ENCODE measurements around the gene EHHADH.

The EHHADH gene

DNA sequence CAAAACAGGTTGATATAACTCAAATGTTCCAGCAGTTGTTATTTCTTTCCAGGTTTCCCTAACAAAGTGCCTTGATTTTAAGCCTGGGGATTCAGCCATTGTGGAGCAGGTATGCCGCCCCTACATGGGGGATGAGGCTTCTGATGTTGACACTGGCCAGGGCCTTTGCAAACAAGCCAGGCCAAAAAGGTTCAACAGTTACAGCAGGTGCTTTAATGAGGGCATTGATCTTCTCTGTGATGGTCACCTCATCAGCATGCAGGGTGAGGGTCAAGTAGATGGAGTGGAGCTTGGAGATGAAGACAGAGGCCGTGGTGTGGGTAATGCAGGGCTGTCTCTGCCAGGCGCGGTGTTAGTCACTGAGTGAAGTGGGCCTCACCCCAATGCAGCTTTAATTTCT lies 22.6 kb upstream of the EHHADH start:
- no peak overlapping the region for H3K9ac ChIP-seq (ENCODE audit: low read length in 5 of 5)
- H3K27me3 ChIP-seq (ENCODE audit: control insufficient read depth in 5 of 5, insufficient read depth in 4 of 5, low read length in 5 of 5): peaks cover 0 to 10% (median 4%) of the 10 kb centered on the region in 5 donors
- H3K36me3 ChIP-seq (ENCODE audit: control insufficient read depth in 5 of 5, insufficient read depth in 5 of 5, low read length in 5 of 5): no peaks in the 10 kb centered on the region
- no peak overlapping the region for H3K4me3 ChIP-seq (ENCODE audit: low read depth in 1 of 5, low read length in 5 of 5)
- H3K4me1 ChIP-seq (ENCODE audit: control insufficient read depth in 5 of 5, insufficient read depth in 5 of 5, low read length in 5 of 5): peaks cover 0 to 2% (median 0%) of the 10 kb centered on the region in 5 donors
- H3K27ac ChIP-seq (ENCODE audit: low read depth, low read length): no peak overlapping the region
- peaks cover 0 to 4% (median 0%) of the 10 kb centered on the region in 5 donors for H3K9me3 ChIP-seq (ENCODE audit: control insufficient read depth in 5 of 5, low read length in 5 of 5)

DNA sequence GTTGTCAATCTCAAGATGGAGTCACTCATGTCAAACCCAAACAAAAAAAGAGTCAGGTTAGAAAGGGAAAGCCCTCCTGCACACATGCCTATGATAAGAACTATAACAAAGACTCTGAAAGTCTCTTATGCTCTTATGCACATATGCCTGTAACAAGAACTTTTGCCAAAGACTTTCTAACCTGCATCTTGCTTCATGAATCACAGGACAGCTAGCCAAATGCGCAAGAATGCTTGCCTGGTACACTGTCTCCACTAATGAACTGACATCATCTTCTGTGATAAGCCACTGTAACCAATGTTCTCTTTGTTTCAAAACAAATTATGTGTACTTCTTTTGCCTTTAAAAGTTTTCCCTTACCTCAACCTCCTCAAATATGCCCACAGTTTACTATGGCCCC lies 18.2 kb upstream of the EHHADH start:
- Histone ChIP-seq H3K9ac (ENCODE audit: low read length in 5 of 5) (no peak overlapping the region), H3K27me3 (ENCODE audit: control insufficient read depth in 5 of 5, insufficient read depth in 4 of 5, low read length in 5 of 5) (peaks cover 4 to 15% (median 8%) of the 10 kb centered on the region in 5 donors), H3K36me3 (ENCODE audit: control insufficient read depth in 5 of 5, insufficient read depth in 5 of 5, low read length in 5 of 5) (no peaks in the 10 kb centered on the region), H3K27ac (ENCODE audit: low read depth, low read length) (no peak overlapping the region), H3K4me1 (ENCODE audit: control insufficient read depth in 5 of 5, insufficient read depth in 5 of 5, low read length in 5 of 5) (no peaks in the 10 kb centered on the region), H3K9me3 (ENCODE audit: control insufficient read depth in 5 of 5, low read length in 5 of 5) (no peaks in the 10 kb centered on the region), H3K4me3 (ENCODE audit: low read depth in 1 of 5, low read length in 5 of 5) (no peak overlapping the region)

- H3K36me3 ChIP-seq (ENCODE audit: control insufficient read depth in 5 of 5, insufficient read depth in 5 of 5, low read length in 5 of 5): no peaks in the 10 kb centered on the region
- no peak overlapping the region for H3K9ac ChIP-seq (ENCODE audit: low read length in 5 of 5)
- H3K4me3 ChIP-seq (ENCODE audit: low read depth in 1 of 5, low read length in 5 of 5): no peak overlapping the region
- H3K27ac ChIP-seq (ENCODE audit: low read depth, low read length): no peak overlapping the region
- H3K4me1 ChIP-seq (ENCODE audit: control insufficient read depth in 5 of 5, insufficient read depth in 5 of 5, low read length in 5 of 5): no peaks in the 10 kb centered on the region
- H3K9me3 ChIP-seq (ENCODE audit: control insufficient read depth in 5 of 5, low read length in 5 of 5): no peaks in the 10 kb centered on the region
- H3K27me3 ChIP-seq (ENCODE audit: control insufficient read depth in 5 of 5, insufficient read depth in 4 of 5, low read length in 5 of 5): peaks cover 0 to 15% (median 8%) of the 10 kb centered on the region in 5 donors
These were observed 17.1 kb upstream of the EHHADH start for GRCh38 chr3:185270956-185271332.

GRCh38 chr3:185270262-185270955 lies 16.6 kb upstream of the EHHADH start:
- Histone ChIP-seq H3K4me3 (ENCODE audit: low read depth in 1 of 5, low read length in 5 of 5) (no peak overlapping the region), H3K27me3 (ENCODE audit: control insufficient read depth in 5 of 5, insufficient read depth in 4 of 5, low read length in 5 of 5) (peaks cover 0 to 15% (median 8%) of the 10 kb centered on the region in 5 donors), H3K27ac (ENCODE audit: low read depth, low read length) (no peak overlapping the region), H3K9ac (ENCODE audit: low read length in 5 of 5) (no peak overlapping the region), H3K9me3 (ENCODE audit: control insufficient read depth in 5 of 5, low read length in 5 of 5) (no peaks in the 10 kb centered on the region), H3K36me3 (ENCODE audit: control insufficient read depth in 5 of 5, insufficient read depth in 5 of 5, low read length in 5 of 5) (no peaks in the 10 kb centered on the region), H3K4me1 (ENCODE audit: control insufficient read depth in 5 of 5, insufficient read depth in 5 of 5, low read length in 5 of 5) (no peaks in the 10 kb centered on the region)

DNA sequence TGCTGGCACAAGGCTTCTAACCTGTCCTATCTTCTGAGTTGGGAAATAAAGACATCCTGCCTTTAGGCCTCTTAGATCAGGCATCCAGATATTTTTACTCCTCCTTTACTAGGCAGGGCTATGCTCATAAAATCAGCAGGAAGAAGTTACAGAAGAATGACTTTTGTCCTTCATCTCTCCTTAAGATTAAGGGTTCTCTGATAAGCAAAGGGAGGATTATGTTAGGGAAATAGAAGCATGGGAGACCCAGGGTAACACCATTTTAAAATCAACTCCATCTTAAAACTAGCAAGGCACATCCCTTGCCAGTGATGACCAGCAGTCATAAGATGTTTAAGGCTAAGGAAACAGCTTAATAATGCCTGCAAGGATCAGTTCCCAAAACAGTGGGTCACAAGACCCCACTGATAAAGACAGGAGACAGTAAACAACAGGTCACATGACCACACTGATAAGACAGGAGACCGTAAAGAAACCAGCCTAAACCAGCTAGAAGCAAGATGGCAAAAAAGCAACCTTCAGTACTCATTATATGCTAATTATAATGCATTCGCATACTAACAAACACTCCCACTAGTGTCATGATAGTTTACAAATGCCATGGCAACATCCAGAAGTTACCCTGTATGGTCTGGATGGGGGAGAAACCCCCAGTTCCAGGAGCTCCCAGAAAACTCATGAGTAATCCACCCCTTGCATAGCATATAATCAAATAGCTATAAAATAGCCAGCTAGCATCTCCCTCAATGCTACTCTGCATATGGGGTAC lies 14.5 kb upstream of the EHHADH start:
- Histone ChIP-seq H3K4me1 (ENCODE audit: control insufficient read depth in 5 of 5, insufficient read depth in 5 of 5, low read length in 5 of 5) (no peaks in the 10 kb centered on the region), H3K4me3 (ENCODE audit: low read depth in 1 of 5, low read length in 5 of 5) (no peak overlapping the region), H3K9me3 (ENCODE audit: control insufficient read depth in 5 of 5, low read length in 5 of 5) (no peaks in the 10 kb centered on the region), H3K9ac (ENCODE audit: low read length in 5 of 5) (no peak overlapping the region), H3K27ac (ENCODE audit: low read depth, low read length) (no peak overlapping the region), H3K27me3 (ENCODE audit: control insufficient read depth in 5 of 5, insufficient read depth in 4 of 5, low read length in 5 of 5) (peaks cover 0 to 15% (median 8%) of the 10 kb centered on the region in 5 donors), H3K36me3 (ENCODE audit: control insufficient read depth in 5 of 5, insufficient read depth in 5 of 5, low read length in 5 of 5) (no peaks in the 10 kb centered on the region)

GRCh38 chr3:185267193-185267592 lies 13.3 kb upstream of the EHHADH start:
- no peak overlapping the region for H3K9ac ChIP-seq (ENCODE audit: low read length in 5 of 5)
- H3K4me1 ChIP-seq (ENCODE audit: control insufficient read depth in 5 of 5, insufficient read depth in 5 of 5, low read length in 5 of 5): no peaks in the 10 kb centered on the region
- H3K4me3 ChIP-seq (ENCODE audit: low read depth in 1 of 5, low read length in 5 of 5): no peak overlapping the region
- no peaks in the 10 kb centered on the region for H3K36me3 ChIP-seq (ENCODE audit: control insufficient read depth in 5 of 5, insufficient read depth in 5 of 5, low read length in 5 of 5)
- H3K27ac ChIP-seq (ENCODE audit: low read depth, low read length): no peak overlapping the region
- peaks cover 0 to 15% (median 5%) of the 10 kb centered on the region in 5 donors for H3K27me3 ChIP-seq (ENCODE audit: control insufficient read depth in 5 of 5, insufficient read depth in 4 of 5, low read length in 5 of 5)
- H3K9me3 ChIP-seq (ENCODE audit: control insufficient read depth in 5 of 5, low read length in 5 of 5): no peaks in the 10 kb centered on the region

DNA sequence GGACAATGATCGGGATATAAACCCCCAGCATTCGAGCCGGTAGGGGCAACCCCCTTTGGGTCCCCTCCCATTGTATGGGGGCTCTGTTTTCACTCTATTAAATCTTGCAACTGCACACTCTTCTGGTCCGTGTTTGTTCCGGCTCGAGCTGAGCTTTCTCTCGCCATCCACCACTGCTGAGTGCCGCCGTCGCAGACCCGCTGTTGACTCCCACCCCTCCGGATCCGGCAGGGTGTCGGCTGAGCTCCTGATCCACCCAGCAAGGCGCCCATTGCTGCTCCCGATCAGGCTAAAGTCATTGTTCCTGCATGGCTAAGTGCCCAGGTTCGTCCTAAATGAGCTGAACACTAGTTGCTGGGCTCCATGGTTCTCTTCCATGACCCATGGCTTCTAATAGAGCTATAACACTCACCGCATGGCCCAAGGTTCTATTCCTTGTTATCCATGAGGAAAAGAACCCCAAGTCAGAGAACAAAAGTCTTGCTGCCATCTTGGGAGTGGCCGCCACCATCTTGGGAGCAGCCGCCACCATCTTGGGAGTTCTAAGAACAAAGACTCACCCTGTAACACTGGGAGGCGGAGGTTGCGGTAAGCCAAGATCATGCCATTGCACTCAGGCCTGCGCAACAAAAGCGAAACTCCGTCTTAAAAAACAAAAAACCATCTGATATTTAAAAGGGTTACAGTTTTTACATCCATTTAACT lies 11.2 kb upstream of the EHHADH start:
- H3K27ac ChIP-seq (ENCODE audit: low read depth, low read length): no peak overlapping the region
- no peaks in the 10 kb centered on the region for H3K9me3 ChIP-seq (ENCODE audit: control insufficient read depth in 5 of 5, low read length in 5 of 5)
- H3K9ac ChIP-seq (ENCODE audit: low read length in 5 of 5): no peak overlapping the region
- H3K27me3 ChIP-seq (ENCODE audit: control insufficient read depth in 5 of 5, insufficient read depth in 4 of 5, low read length in 5 of 5): peaks cover 0 to 7% (median 4%) of the 10 kb centered on the region in 5 donors
- H3K36me3 ChIP-seq (ENCODE audit: control insufficient read depth in 5 of 5, insufficient read depth in 5 of 5, low read length in 5 of 5): no peaks in the 10 kb centered on the region
- no peaks in the 10 kb centered on the region for H3K4me1 ChIP-seq (ENCODE audit: control insufficient read depth in 5 of 5, insufficient read depth in 5 of 5, low read length in 5 of 5)
- no peak overlapping the region for H3K4me3 ChIP-seq (ENCODE audit: low read depth in 1 of 5, low read length in 5 of 5)

DNA sequence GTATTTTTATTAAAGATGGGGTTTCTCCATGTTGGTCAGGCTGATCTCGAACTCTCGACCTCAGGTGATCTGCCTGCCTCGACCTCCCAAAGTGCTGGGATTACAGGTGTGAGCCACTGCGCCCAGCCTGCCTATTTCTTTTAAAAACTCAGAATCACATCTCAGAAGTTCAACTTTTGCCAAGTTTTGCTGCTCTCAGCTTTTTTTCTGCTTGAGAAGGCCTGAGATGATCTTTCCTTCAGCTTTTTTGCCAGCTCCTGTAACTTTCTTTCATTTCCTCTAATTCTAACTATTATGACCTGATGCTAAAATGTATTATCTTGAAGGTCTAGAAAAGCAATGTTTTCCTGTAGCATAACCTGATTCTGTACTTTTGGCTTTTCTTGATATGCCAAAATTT lies 9.6 kb upstream of the EHHADH start:
- H3K27me3 ChIP-seq (ENCODE audit: control insufficient read depth in 5 of 5, insufficient read depth in 4 of 5, low read length in 5 of 5): peaks cover 0 to 2% (median 0%) of the 10 kb centered on the region in 5 donors
- H3K9me3 ChIP-seq (ENCODE audit: control insufficient read depth in 5 of 5, low read length in 5 of 5): peaks cover 0 to under 1% (median 0%) of the 10 kb centered on the region in 5 donors
- H3K9ac ChIP-seq (ENCODE audit: low read length in 5 of 5): no peak overlapping the region

DNA sequence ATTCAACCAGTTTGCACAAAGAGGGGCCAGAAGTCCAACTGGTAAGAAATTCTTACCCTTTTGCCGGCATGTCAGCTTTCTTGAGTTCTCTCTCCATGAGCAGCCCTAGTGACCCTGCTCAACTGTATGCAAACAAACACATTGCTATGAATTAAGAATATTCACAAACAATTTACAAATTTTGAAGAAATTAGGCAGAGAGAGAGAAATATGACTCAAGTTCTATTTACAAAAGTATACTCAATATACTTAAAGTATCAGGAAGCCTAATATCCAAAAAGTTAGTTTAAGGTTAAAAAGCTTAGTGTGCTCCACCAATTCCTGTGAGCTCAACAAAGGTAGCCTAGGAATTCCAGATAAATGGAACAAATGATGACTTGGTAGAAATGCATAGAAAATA lies 3.5 kb upstream of the EHHADH start:
- Histone ChIP-seq H3K27ac (ENCODE audit: low read depth, low read length) (no peak overlapping the region), H3K27me3 (ENCODE audit: control insufficient read depth in 5 of 5, insufficient read depth in 4 of 5, low read length in 5 of 5) (no peaks in the 10 kb centered on the region), H3K4me3 (ENCODE audit: low read depth in 1 of 5, low read length in 5 of 5) (no peak overlapping the region), H3K9me3 (ENCODE audit: control insufficient read depth in 5 of 5, low read length in 5 of 5) (peaks cover 0 to 10% (median 0%) of the 10 kb centered on the region in 5 donors), H3K9ac (ENCODE audit: low read length in 5 of 5) (no peak overlapping the region), H3K36me3 (ENCODE audit: control insufficient read depth in 5 of 5, insufficient read depth in 5 of 5, low read length in 5 of 5) (no peaks in the 10 kb centered on the region), H3K4me1 (ENCODE audit: control insufficient read depth in 5 of 5, insufficient read depth in 5 of 5, low read length in 5 of 5) (peaks cover 0 to 11% (median 6%) of the 10 kb centered on the region in 5 donors)

More for the DNA sequence above, 9.6 kb upstream of the EHHADH start:
- Histone ChIP-seq H3K4me3 (ENCODE audit: low read depth in 1 of 5, low read length in 5 of 5) (no peak overlapping the region), H3K4me1 (ENCODE audit: control insufficient read depth in 5 of 5, insufficient read depth in 5 of 5, low read length in 5 of 5) (no peaks in the 10 kb centered on the region), H3K27ac (ENCODE audit: low read depth, low read length) (no peak overlapping the region), H3K36me3 (ENCODE audit: control insufficient read depth in 5 of 5, insufficient read depth in 5 of 5, low read length in 5 of 5) (no peaks in the 10 kb centered on the region)

DNA sequence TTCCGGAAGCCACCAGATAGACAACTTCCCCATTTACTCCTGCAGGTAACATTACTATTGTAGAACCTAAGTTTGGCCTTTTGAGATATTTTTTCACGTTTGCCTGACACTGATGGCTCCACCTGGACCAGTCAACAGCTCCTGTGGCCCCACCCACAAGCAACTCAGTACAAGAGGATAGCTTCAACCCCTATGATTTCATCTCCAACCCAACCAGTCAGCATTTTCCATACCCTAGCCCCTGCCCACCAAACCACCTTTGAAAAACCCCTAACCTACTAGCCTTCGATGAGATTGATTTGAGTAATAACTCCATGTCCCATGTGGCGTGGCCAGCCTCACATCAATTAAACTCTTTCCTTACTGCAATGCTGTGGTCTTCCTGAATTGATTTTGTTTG lies 950 bp upstream of the EHHADH start:
- H3K9ac ChIP-seq (ENCODE audit: low read length in 5 of 5): no peak overlapping the region
- no peak overlapping the region for H3K4me3 ChIP-seq (ENCODE audit: low read depth in 1 of 5, low read length in 5 of 5)
- H3K4me1 ChIP-seq (ENCODE audit: control insufficient read depth in 5 of 5, insufficient read depth in 5 of 5, low read length in 5 of 5): peaks cover 0 to 25% (median 19%) of the 10 kb centered on the region in 5 donors
- peaks cover 0 to 10% (median 0%) of the 10 kb centered on the region in 5 donors for H3K9me3 ChIP-seq (ENCODE audit: control insufficient read depth in 5 of 5, low read length in 5 of 5)
- no peaks in the 10 kb centered on the region for H3K27me3 ChIP-seq (ENCODE audit: control insufficient read depth in 5 of 5, insufficient read depth in 4 of 5, low read length in 5 of 5)
- H3K36me3 ChIP-seq (ENCODE audit: control insufficient read depth in 5 of 5, insufficient read depth in 5 of 5, low read length in 5 of 5): no peaks in the 10 kb centered on the region
- no peak overlapping the region for H3K27ac ChIP-seq (ENCODE audit: low read depth, low read length)

Measured in subcutaneous abdominal adipose tissue (tissue), 5 donors.